Panc1 (cell line): ENCODE measurements around the gene NPAS3. TPM values are rescaled to one million over a fixed set of nuclear protein-coding genes. Genes with fewer than 3 reads are reported as not detected.

ENCODE experiments used
- ATAC-seq: fragments of 200-7000 bp; cut with Tn5 transposase; 2 replicates; pipeline ENCODE4 v1.9.1; 2020; ENCODE audit warnings: mild to moderate bottlenecking, moderate library complexity
- BruUV-seq: library from RNA; stranded (reverse); fragments of 400-500 nt; replicated peaks from 2 replicates; lab custom pipeline; 2021; lab: Mats Ljungman, UMichigan
- CTCF ChIA-PET: fragments of 300-600 bp; sonication (Branson Sonifier 250); formaldehyde crosslinking; loops from one replicate; lab custom pipeline; 2022; ENCODE audit warnings: antibody characterized with exemption; lab: Charles Lee
- POLR2A ChIA-PET: fragments of 300-600 bp; sonication (Branson Sonifier 250); formaldehyde crosslinking; loops from one replicate; lab custom pipeline; 2022; ENCODE audit warnings: antibody characterized with exemption; lab: Charles Lee
- DNase-seq: peaks from one replicate; pipeline ENCODE4 v3.0.0-alpha.2; 2010; ENCODE audit warnings: low read depth, low spot score
- H3K27ac ChIP-seq: 2 replicates; pipeline ENCODE4 v1.5.1; 2011; ENCODE audit warnings: mild to moderate bottlenecking, low read length, inconsistent platforms
- H3K27me3 ChIP-seq: fragments of 200-500 bp; sonication (Bioruptor generic); 2 replicates; pipeline ENCODE4 v1.6.0; 2014; ENCODE audit warnings: low read length, inconsistent platforms; ENCODE audit not compliant: control insufficient read depth, insufficient read depth
- H3K36me3 ChIP-seq: fragments of 200-500 bp; sonication (Bioruptor generic); 2 replicates; pipeline ENCODE4 v1.5.1; 2014; ENCODE audit warnings: inconsistent platforms, mild to moderate bottlenecking, low read length, moderate library complexity; ENCODE audit not compliant: control insufficient read depth, insufficient read depth
- H3K4me1 ChIP-seq: 2 replicates; pipeline ENCODE4 v1.5.1; 2011; ENCODE audit warnings: inconsistent platforms, mild to moderate bottlenecking, low read length, moderate library complexity; ENCODE audit not compliant: control insufficient read depth, insufficient read depth
- H3K4me3 ChIP-seq, 2 experiments: 2 replicates each; pipeline ENCODE4 v1.5.1; 2011 to 2012; ENCODE audit warnings: low read depth in 2 of 2, low read length in 2 of 2, mild to moderate bottlenecking in 2 of 2, inconsistent platforms in 1 of 2, moderate library complexity in 1 of 2
- H3K9me3 ChIP-seq: fragments of 200-500 bp; sonication (Bioruptor generic); 2 replicates; pipeline ENCODE4 v1.5.1; 2014; ENCODE audit warnings: low read depth, mild to moderate bottlenecking, inconsistent platforms, low read length, moderate library complexity; ENCODE audit not compliant: control insufficient read depth, insufficient read depth
- CTCF ChIP-seq: fragments of 450-650 bp; IDR thresholded peaks from 2 replicates; pipeline ENCODE4 v1.5.1; 2017; ENCODE audit warnings: mild to moderate bottlenecking
- POLR2AphosphoS5 ChIP-seq: IDR thresholded peaks from 2 replicates; pipeline ENCODE4 v1.6.1; 2012; ENCODE audit warnings: mild to moderate bottlenecking, low read depth, low read length, moderate library complexity
- REST ChIP-seq, 2 experiments: IDR thresholded peaks; 2 replicates each; pipeline ENCODE4 v1.6.1; 2011 to 2012; ENCODE audit warnings: low read depth in 2 of 2, control low read depth in 1 of 2, low read length in 1 of 2, mild to moderate bottlenecking in 1 of 2, moderate library complexity in 1 of 2; ENCODE audit not compliant: insufficient read depth in 1 of 2
- SIN3A ChIP-seq: IDR thresholded peaks from 2 replicates; pipeline ENCODE4 v1.6.1; 2012; ENCODE audit warnings: low read depth, mild to moderate bottlenecking, low read length, moderate library complexity, borderline replicate concordance; ENCODE audit not compliant: insufficient read depth
- TCF7L2 ChIP-seq: IDR thresholded peaks from 2 replicates; pipeline ENCODE4 v1.6.1; 2011; ENCODE audit warnings: mild to moderate bottlenecking, low read depth, low read length, inconsistent platforms
- in situ Hi-C: cut with HindIII; loops from 2 replicates; pipeline ENCODE4 v1.10.0; 2016; ENCODE audit warnings: low sequenced_read_pairs, low pct_unique_long_range_greater_than_20kb
- intact Hi-C: fragments of 100-400 bp; cut with micrococcal nuclease; formaldehyde crosslinking; loops from one replicate; pipeline ENCODE4 v1.10.0; 2022; ENCODE audit not compliant: unreplicated experiment
- total RNA-seq: library from RNA; stranded (reverse); gene quantifications from one replicate; pipeline ENCODE4 v1.2.1, GENCODE V29; 2021; ENCODE audit not compliant: unreplicated experiment

The NPAS3 gene
- total RNA-seq, 1 experiment from 2014 or later, result 0.23 TPM

DNA sequence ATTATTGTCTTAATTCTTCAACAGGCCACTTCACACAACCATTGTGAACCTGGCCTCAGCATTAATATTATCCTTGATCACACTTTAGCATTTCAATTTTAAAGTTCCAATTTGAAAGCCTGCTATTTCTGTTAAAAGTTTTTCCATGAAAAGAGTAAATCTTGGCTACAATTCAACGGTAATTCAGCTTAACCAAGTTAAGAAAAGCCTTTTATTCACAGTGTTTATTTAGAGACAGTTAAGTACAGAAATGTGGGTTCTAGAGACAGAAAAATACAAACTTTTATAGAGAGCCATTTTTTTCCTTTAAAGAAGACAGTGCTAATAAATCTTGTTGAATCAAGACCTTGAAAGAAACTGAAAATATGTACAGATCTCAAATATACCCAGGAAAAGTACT, 103.9 kb downstream of the NPAS3 start:
- no peak overlapping the region for H3K27ac ChIP-seq
- H3K4me3 ChIP-seq, result no peak overlapping the region
- CTCF ChIA-PET, result no interaction called here
- no peak for DNase-seq
- POLR2A ChIA-PET, result no interaction called here
- no peak for TF ChIP-seq POLR2AphosphoS5
- TF ChIP-seq REST (IDR thresholded peaks at IDR 0.05; ENCODE audit: insufficient read depth in 1 of 2, low read depth in 2 of 2, low read length in 1 of 2), result no peak
- H3K27me3 ChIP-seq, result no peaks in the 10 kb centered on the region
- no TSS peak for BruUV-seq
- H3K9me3 ChIP-seq, result no peaks in the 10 kb centered on the region
- no peak for ATAC-seq
- H3K4me1 ChIP-seq, result no peaks in the 10 kb centered on the region
- in situ Hi-C loops (no loop called here), intact Hi-C loops (no loop called here)
- H3K36me3 ChIP-seq, result no peaks in the 10 kb centered on the region

GRCh38 chr14:33045760-33046159, 107.1 kb downstream of the NPAS3 start:
- intact Hi-C loops (no loop called here), in situ Hi-C loops (no loop called here)
- TF ChIP-seq POLR2AphosphoS5 (no peak), SIN3A (no peak), TCF7L2 (no peak), CTCF (no peak), REST (IDR thresholded peaks at IDR 0.05; ENCODE audit: insufficient read depth in 1 of 2, low read depth in 2 of 2, low read length in 1 of 2) (no peak)
- Histone ChIP-seq H3K4me1 (no peaks in the 10 kb centered on the region), H3K36me3 (no peaks in the 10 kb centered on the region), H3K9me3 (no peaks in the 10 kb centered on the region), H3K27ac (no peak overlapping the region), H3K27me3 (no peaks in the 10 kb centered on the region), H3K4me3 (no peak overlapping the region)
- ChIA-PET CTCF (no interaction called here), POLR2A (no interaction called here)
- DNase-seq (no peak), ATAC-seq (no peak)
- no TSS peak for BruUV-seq
